ENCODE results near the gene ANKRD18A. TPM values are rescaled to one million over a fixed set of nuclear protein-coding genes. Genes with fewer than 3 reads are reported as not detected.

Gene ANKRD18A
- total and polyA plus RNA-seq, 2 donors (not counting 1 experiment from before 2014, with no cell fraction given) = not detected

DNA sequence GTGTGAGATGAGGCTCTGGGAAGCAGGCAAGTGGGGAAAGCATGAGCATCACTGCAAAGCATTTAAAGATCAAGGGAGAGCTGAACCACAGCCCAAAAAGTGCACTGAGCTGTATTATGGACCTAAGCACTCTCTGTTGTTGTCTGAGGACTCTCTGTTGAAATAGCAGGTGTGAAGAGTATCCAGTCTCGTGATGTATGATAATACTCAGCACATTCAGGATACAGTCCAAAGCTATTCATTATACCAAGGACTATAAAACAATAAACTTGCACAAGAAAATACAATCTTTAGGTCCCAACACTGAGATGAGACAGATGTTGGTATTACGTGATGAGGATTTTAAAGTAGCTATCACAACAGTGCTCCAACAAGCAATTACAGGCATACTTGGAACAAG, 98.6 kb downstream of the ANKRD18A start:
- DNase-seq (no peak), ATAC-seq (ENCODE audit: low read depth) (no peak)
- Mint-ChIP-seq H3K27ac (no peak overlapping the region), H3K9me3 (ENCODE audit: insufficient read depth) (no peaks in the 10 kb centered on the region), H3K4me1 (no peaks in the 10 kb centered on the region), H3K4me3 (no peak overlapping the region), H3K27me3 (peaks cover 13% of the 10 kb centered on the region)
- Histone ChIP-seq H3K9ac (ENCODE audit: low read length) (no peak overlapping the region), H3K27me3 (replicated peaks in 1 of 4; ENCODE audit: control extremely low read depth in 1 of 4, control insufficient read depth in 3 of 4, insufficient read depth in 4 of 4, low read length in 3 of 4) (peaks cover 0 to 3% (median 0%) of the 10 kb centered on the region in 4 experiments), H3K4me3 (ENCODE audit: control extremely low read depth in 1 of 5, extremely low read depth in 1 of 5, insufficient read depth in 1 of 5, low read depth in 2 of 5, low read length in 4 of 5) (no peak overlapping the region), H3K79me2 (ENCODE audit: control insufficient read depth, insufficient read depth, low read length) (no peaks in the 10 kb centered on the region), H3K9me3 (ENCODE audit: control extremely low read depth in 1 of 3, control insufficient read depth in 2 of 3, insufficient read depth in 1 of 3, low read length in 2 of 3) (peaks cover 0 to 2% (median 0%) of the 10 kb centered on the region in 3 donors), H3K4me1 (ENCODE audit: control insufficient read depth in 2 of 2, insufficient read depth in 2 of 2, low read length in 2 of 2) (no peaks in the 10 kb centered on the region), H3K4me2 (replicated peaks; ENCODE audit: low read depth, low read length, poor library complexity, severe bottlenecking) (no peak overlapping the region), H3K36me3 (replicated peaks in 1 of 2; ENCODE audit: control extremely low read depth in 1 of 2, control insufficient read depth in 1 of 2, extremely low read depth in 1 of 2, insufficient read depth in 2 of 2, low read length in 1 of 2) (no peaks in the 10 kb centered on the region), H4K20me1 (ENCODE audit: control insufficient read depth, insufficient read depth, low read length, poor library complexity, severe bottlenecking) (no peaks in the 10 kb centered on the region), H2AFZ (ENCODE audit: insufficient read depth, low read depth, low read length, poor library complexity, severe bottlenecking) (no peak overlapping the region), H3K27ac (ENCODE audit: low read length in 2 of 2) (no peak overlapping the region)
- intact Hi-C loops (cut with micrococcal nuclease) = no loop called here
- POLR2A ChIA-PET = no interaction called here
- TF ChIP-seq CTCF (IDR thresholded peaks at IDR 0.05) (no peak), EZH2 (IDR thresholded peaks at IDR 0.05; ENCODE audit: borderline replicate concordance, insufficient read depth, low read depth, low read length, poor library complexity, severe bottlenecking) (no peak)
- CTCF ChIA-PET = no interaction called here
- WGBS (ENCODE audit: insufficient coverage) = no CpG with 5 or more reads among the region's 2 CpGs

Small RNA genes within 50 kb of the gene (small RNA-seq; reads per million reads assigned to genes)
- gene AL390726.1 (ENCODE audit: insufficient read length, low read depth, low replicate concordance) (not detected), gene AL390726.2 (ENCODE audit: insufficient read length, low read depth, low replicate concordance) (not detected), gene AL390726.3 (ENCODE audit: insufficient read length, low read depth, low replicate concordance) (not detected), gene AL390726.4 (ENCODE audit: insufficient read length, low read depth, low replicate concordance) (not detected), gene AL390726.5 (ENCODE audit: insufficient read length, low read depth, low replicate concordance) (not detected)

Other genes with a start within 250 kb of the ANKRD18A start
- gene ALDH1B1, start 227.9 kb downstream of the ANKRD18A start, total RNA-seq = 4.8 and 5.6 TPM in 2 replicates
- 0.56 and 0.81 TPM in 2 replicates for gene ALDH1B1, start 227.9 kb downstream of the ANKRD18A start, polyA plus RNA-seq
- gene IGFBPL1, start 196.1 kb downstream of the ANKRD18A start, total RNA-seq = not detected in 2 replicates
- not detected in 2 replicates for gene IGFBPL1, start 196.1 kb downstream of the ANKRD18A start, polyA plus RNA-seq
- not detected in 2 replicates for gene FAM240B, start 99.5 kb upstream of the ANKRD18A start, total RNA-seq
- gene FAM240B, start 99.5 kb upstream of the ANKRD18A start, polyA plus RNA-seq = not detected in 2 replicates